MM.1S (cell line): ENCODE results near the gene STK26.

ENCODE experiments used
- DNase-seq: peaks from one replicate; pipeline ENCODE4 v3.0.0-alpha.2; 2015
- H2AFZ ChIP-seq: fragments of 300-600 bp; sonication (generic); 2 replicates; pipeline ENCODE4 v1.6.0; 2016; ENCODE audit warnings: antibody characterized with exemption, low read length
- H3F3A ChIP-seq: fragments of 300-600 bp; sonication (generic); 2 replicates; pipeline ENCODE4 v1.6.1; 2016; ENCODE audit warnings: mild to moderate bottlenecking, antibody characterized with exemption, low read length, moderate library complexity, mixed read lengths; ENCODE audit not compliant: insufficient read depth
- H3K27ac ChIP-seq: fragments of 300-600 bp; sonication (generic); 2 replicates; pipeline ENCODE4 v1.5.1; 2016; ENCODE audit warnings: mild to moderate bottlenecking, low read length
- H3K27me3 ChIP-seq: fragments of 300-600 bp; sonication (generic); replicated peaks from 2 replicates; pipeline ENCODE4 v1.6.0; 2016; ENCODE audit warnings: low read length; ENCODE audit not compliant: insufficient read depth
- H3K36me3 ChIP-seq: fragments of 300-600 bp; sonication (generic); replicated peaks from 2 replicates; pipeline ENCODE4 v1.6.1; 2016; ENCODE audit warnings: mild to moderate bottlenecking, low read length, mixed read lengths; ENCODE audit not compliant: insufficient read depth
- H3K4me1 ChIP-seq: fragments of 300-600 bp; sonication (generic); 2 replicates; pipeline ENCODE4 v1.6.1; 2016; ENCODE audit warnings: low read length, mixed read lengths
- H3K4me2 ChIP-seq: fragments of 300-600 bp; sonication (generic); 2 replicates; pipeline ENCODE4 v1.6.0; 2016; ENCODE audit warnings: low read depth, low read length
- H3K4me3 ChIP-seq: fragments of 300-600 bp; sonication (generic); 2 replicates; pipeline ENCODE4 v1.5.1; 2016; ENCODE audit warnings: low read length, mixed read lengths
- H3K79me2 ChIP-seq: fragments of 300-600 bp; sonication (generic); 2 replicates; pipeline ENCODE4 v1.6.1; 2016; ENCODE audit warnings: mixed run types, low read length, mixed read lengths
- H3K9ac ChIP-seq: fragments of 300-600 bp; sonication (generic); 2 replicates; pipeline ENCODE4 v1.6.1; 2016; ENCODE audit warnings: low read length, mixed read lengths
- H3K9me2 ChIP-seq: fragments of 300-600 bp; sonication (generic); replicated peaks from 2 replicates; pipeline ENCODE4 v1.6.1; 2016; ENCODE audit warnings: mild to moderate bottlenecking, low read length, mixed read lengths; ENCODE audit not compliant: insufficient read depth
- H3K9me3 ChIP-seq: fragments of 300-600 bp; sonication (generic); replicated peaks from 2 replicates; pipeline ENCODE4 v1.6.1; 2016; ENCODE audit warnings: mild to moderate bottlenecking, low read length, mixed read lengths; ENCODE audit not compliant: insufficient read depth
- H4K20me1 ChIP-seq: fragments of 300-600 bp; sonication (generic); 2 replicates; pipeline ENCODE4 v1.6.1; 2016; ENCODE audit warnings: mild to moderate bottlenecking, low read length, moderate library complexity, mixed read lengths; ENCODE audit not compliant: insufficient read depth
- CTCF ChIP-seq: fragments of 300-600 bp; sonication (generic); IDR thresholded peaks from 2 replicates; pipeline ENCODE4 v1.5.1; 2016; ENCODE audit warnings: antibody characterized with exemption, low read length, mixed read lengths
- EZH2 ChIP-seq: fragments of 300-600 bp; sonication (generic); optimal IDR thresholded peaks from 2 replicates; pipeline ENCODE3; 2017; ENCODE audit warnings: low read depth, mild to moderate bottlenecking, antibody characterized with exemption, low read length, mixed read lengths
- EZH2phosphoT487 ChIP-seq: fragments of 300-600 bp; sonication (generic); IDR thresholded peaks from 2 replicates; pipeline ENCODE4 v1.6.1; 2018; ENCODE audit warnings: antibody characterized with exemption, low read length

STK26 gene

GRCh38 chrX:132015875-132016274 is 7.2 kb upstream of the STK26 start:
- no peak overlapping the region for H3K4me2 ChIP-seq
- TF ChIP-seq EZH2phosphoT487 (no peak), EZH2 (no peak), CTCF (no peak)
- no peaks in the 10 kb centered on the region for H3F3A ChIP-seq
- H2AFZ ChIP-seq, result no peak overlapping the region
- no peaks in the 10 kb centered on the region for H3K9me3 ChIP-seq
- H3K27ac ChIP-seq, result no peak overlapping the region
- H4K20me1 ChIP-seq, result no peaks in the 10 kb centered on the region
- no peaks in the 10 kb centered on the region for H3K9me2 ChIP-seq
- no peaks in the 10 kb centered on the region for H3K4me1 ChIP-seq
- H3K9ac ChIP-seq, result no peak overlapping the region
- H3K4me3 ChIP-seq, result no peak overlapping the region
- no peaks in the 10 kb centered on the region for H3K36me3 ChIP-seq
- H3K27me3 ChIP-seq, result no peaks in the 10 kb centered on the region
- DNase-seq, result no peak
- no peaks in the 10 kb centered on the region for H3K79me2 ChIP-seq

GRCh38 chrX:132016628-132017430 is 6.3 kb upstream of the STK26 start:
- no peak overlapping the region for H3K4me3 ChIP-seq
- no peak overlapping the region for H2AFZ ChIP-seq
- H3K27me3 ChIP-seq, result no peaks in the 10 kb centered on the region
- H4K20me1 ChIP-seq, result no peaks in the 10 kb centered on the region
- no peaks in the 10 kb centered on the region for H3K79me2 ChIP-seq
- no peak overlapping the region for H3K27ac ChIP-seq
- no peak overlapping the region for H3K9ac ChIP-seq
- H3K36me3 ChIP-seq, result no peaks in the 10 kb centered on the region
- H3K4me2 ChIP-seq, result no peak overlapping the region
- H3F3A ChIP-seq, result no peaks in the 10 kb centered on the region
- no peak for TF ChIP-seq EZH2
- no peak for TF ChIP-seq EZH2phosphoT487
- no peak for TF ChIP-seq CTCF
- no peak for DNase-seq
- no peaks in the 10 kb centered on the region for H3K9me3 ChIP-seq
- H3K9me2 ChIP-seq, result no peaks in the 10 kb centered on the region
- H3K4me1 ChIP-seq, result no peaks in the 10 kb centered on the region

- H3K9ac ChIP-seq, result no peak overlapping the region
These were observed 5.5 kb upstream of the STK26 start for GRCh38 chrX:132017431-132018185.

More at GRCh38 chrX:132017431-132018185, 5.5 kb upstream of the STK26 start:
- Histone ChIP-seq H3K27me3 (no peaks in the 10 kb centered on the region), H2AFZ (no peak overlapping the region), H3K79me2 (no peaks in the 10 kb centered on the region), H3K4me2 (no peak overlapping the region), H3K4me1 (no peaks in the 10 kb centered on the region), H3K36me3 (no peaks in the 10 kb centered on the region), H3K9me3 (no peaks in the 10 kb centered on the region), H3K9me2 (no peaks in the 10 kb centered on the region), H4K20me1 (no peaks in the 10 kb centered on the region), H3K27ac (no peak overlapping the region), H3K4me3 (no peak overlapping the region), H3F3A (no peaks in the 10 kb centered on the region; the same call in 1 of the 2 replicates)
- TF ChIP-seq EZH2 (no peak), CTCF (no peak), EZH2phosphoT487 (no peak)
- no peak for DNase-seq
